SHP77 (cell line): ENCODE data around the gene MUC5AC.
"Not testable (repeated sequence)": the region's sequence is repeated elsewhere in the genome, so short reads cannot be mapped to it uniquely, and the experiment has no call there.

Source experiments
- DNase-seq, 2 experiments: peaks; one replicate each; lab custom pipeline; 2025; lab: John Stamatoyannopoulos, UW

Gene MUC5AC

GRCh38 chr11:1208394-1209261, 50.9 kb downstream of the MUC5AC start:
- DNase-seq, result no peak

- DNase-seq, result no peak
These were observed 51.8 kb downstream of the MUC5AC start for GRCh38 chr11:1209371-1210057.

- DNase-seq, result no peak
These were observed 54.1 kb downstream of the MUC5AC start for GRCh38 chr11:1211838-1212237.

GRCh38 chr11:1215826-1216225, 58.1 kb downstream of the MUC5AC start:
- not testable (repeated sequence) for DNase-seq

- DNase-seq, result no peak
These were observed 59.4 kb downstream of the MUC5AC start for GRCh38 chr11:1217151-1217550.

- DNase-seq, result no peak
These were observed 60.6 kb downstream of the MUC5AC start for GRCh38 chr11:1218256-1218787.

GRCh38 chr11:1218788-1219445, 61.2 kb downstream of the MUC5AC start:
- DNase-seq, result no peak

- no peak for DNase-seq
These were observed 61.7 kb downstream of the MUC5AC start for GRCh38 chr11:1219446-1219833.

GRCh38 chr11:1219834-1220815, 62.4 kb downstream of the MUC5AC start:
- DNase-seq, result no peak

- DNase-seq, result no peak
These were observed 63.4 kb downstream of the MUC5AC start for GRCh38 chr11:1220941-1221721.

GRCh38 chr11:1221848-1222311, 64.1 kb downstream of the MUC5AC start:
- no peak for DNase-seq

GRCh38 chr11:1222491-1223345, 65.0 kb downstream of the MUC5AC start, which contains the start of gene MUC5B:
MUC5B (plus strand) TSS chr11:1223066; CDS start chr11:1223124, 58 bp downstream.
- DNase-seq, result no peak

GRCh38 chr11:1223346-1224110, 65.8 kb downstream of the MUC5AC start:
- DNase-seq, result no peak

GRCh38 chr11:1224111-1224490, 66.3 kb downstream of the MUC5AC start:
- DNase-seq, result no peak

- no peak for DNase-seq
These were observed 67.0 kb downstream of the MUC5AC start for GRCh38 chr11:1224491-1225385.

GRCh38 chr11:1225386-1226225, 67.9 kb downstream of the MUC5AC start:
- DNase-seq, result no peak
